Spleen (tissue), 11 donors: ENCODE results near the gene PALMD. TPM values are rescaled to one million over a fixed set of nuclear protein-coding genes. Genes with fewer than 3 reads are reported as not detected.

ENCODE experiments used
- DNase-seq: peaks from one replicate; pipeline ENCODE4 v3.0.0-alpha.2; 2020
- H3K27ac ChIP-seq, 8 donors: fragments of 200-600 bp; sonication (generic) in 7 of 8; 1 replicate in 4 of 8; 2 replicates in 4 of 8; pipeline versions ENCODE4 v1.5.0 to v1.8.0; 2016 to 2021; ENCODE audit warnings: inconsistent platforms in 4 of 8, mild to moderate bottlenecking in 4 of 8, moderate library complexity in 1 of 8
- H3K27me3 ChIP-seq, 7 donors: fragments of 200-600 bp; sonication (generic) in 6 of 7; replicated peaks in 1 of 7; 1 replicate in 4 of 7; 2 replicates in 3 of 7; pipeline versions ENCODE4 v1.5.0 to v1.8.0; 2016 to 2021; ENCODE audit warnings: inconsistent platforms in 3 of 7, mild to moderate bottlenecking in 1 of 7
- H3K36me3 ChIP-seq, 6 donors: fragments of 200-600 bp; sonication (generic) in 5 of 6; 1 replicate in 4 of 6; 2 replicates in 2 of 6; pipeline versions ENCODE4 v1.5.0 to v1.8.0; 2016 to 2021; ENCODE audit warnings: inconsistent platforms in 2 of 6
- H3K4me1 ChIP-seq, 6 donors: fragments of 200-600 bp; sonication (generic) in 5 of 6; 1 replicate in 3 of 6; 2 replicates in 3 of 6; pipeline versions ENCODE4 v1.5.0 to v1.8.0; 2016 to 2021; ENCODE audit warnings: inconsistent platforms in 3 of 6
- H3K4me3 ChIP-seq, 8 donors: fragments of 200-600 bp; sonication (generic) in 7 of 8; 1 replicate in 4 of 8; 2 replicates in 4 of 8; pipeline versions ENCODE4 v1.5.0 to v1.8.0; 2016 to 2021; ENCODE audit warnings: inconsistent platforms in 4 of 8, mild to moderate bottlenecking in 4 of 8, moderate library complexity in 2 of 8
- H3K9me3 ChIP-seq, 8 donors: fragments of 200-600 bp; sonication (generic) in 7 of 8; 1 replicate in 4 of 8; 2 replicates in 4 of 8; pipeline versions ENCODE4 v1.5.0 to v1.8.0; 2016 to 2021; ENCODE audit warnings: inconsistent platforms in 4 of 8
- POLR2A ChIP-seq, 3 donors: fragments of 450-650 bp; IDR thresholded peaks; one replicate each; pipeline ENCODE4 v1.5.1; 2017; ENCODE audit warnings: antibody characterized with exemption in 3 of 3, mild to moderate bottlenecking in 1 of 3
- POLR2AphosphoS5 ChIP-seq, 3 donors: sonication (generic); formaldehyde crosslinking; IDR thresholded peaks; one replicate each; pipeline ENCODE4 v1.5.1; 2017; ENCODE audit warnings: antibody characterized with exemption in 3 of 3
- WGBS, 5 donors: extraction: QIAGEN DNeasy Blood & Tissue Kit in 3 of 5; methylation state at CpG; one replicate each; pipeline versions ENCODE4 v1.1.5 to v1.1.7; 2013 to 2018; 5-methylcytosine and 5-hydroxymethylcytosine counted together
- intact Hi-C: fragments of 100-400 bp; cut with DNase I; formaldehyde crosslinking; loops from one replicate; pipeline ENCODE4 v1.15.0; 2023; ENCODE audit warnings: low total_unique reads
- polyA plus RNA-seq, 3 donors: library from polyadenylated mRNA; stranded (reverse); fragments of 200-250 nt; gene quantifications; one replicate each; pipeline ENCODE4 v1.2.1, GENCODE V29; 2013
- total RNA-seq, 7 donors: library from RNA; depleted of rRNA in 3 of 7; stranded (reverse); fragments of >200 nt in 3 of 7; fragmentation: NEBNext Ultra II Directional in 4 of 7; extraction: Animal tissue kit (Norgen Biotek cat#: 25700) in 4 of 7; gene quantifications; one replicate each; pipeline versions ENCODE4 v1.1.0 to v1.2.1, GENCODE V29; 2016 to 2021
- TF ChIP-seq, protein P1 (sequence below), 11 experiments: fragments of 200-600 bp in 7 of 11; fragments of 450-650 bp in 4 of 11; sonication (generic) in 4 of 11; IDR thresholded peaks in 8 of 11; conservative IDR thresholded peaks in 3 of 11; 1 replicate in 7 of 11; 2 replicates in 4 of 11; pipeline versions ENCODE4 v1.4.0 to v1.8.0; 2016 to 2021; ENCODE audit warnings: antibody characterized with exemption in 11 of 11, inconsistent platforms in 4 of 11, mild to moderate bottlenecking in 1 of 11
- donor health status: healthy with polysubstance abuse.
- donor health status: DM: no; HTN: no; CAD: no; lungs with moderate emphysema.
- donor health status: DM: no; HTN: no; CAD: no.
- donor health status: Bipolar disorder and iron deficiency.
- donor health status: healthy.
- donor health status: DM: no; HTN: no; CAD: no.
- donor health status: DM: yes; HTN: yes; CAD: no.

The PALMD gene
- total and polyA plus RNA-seq, 10 donors = 2.9 to 16.8 (median 7.7) TPM

DNA sequence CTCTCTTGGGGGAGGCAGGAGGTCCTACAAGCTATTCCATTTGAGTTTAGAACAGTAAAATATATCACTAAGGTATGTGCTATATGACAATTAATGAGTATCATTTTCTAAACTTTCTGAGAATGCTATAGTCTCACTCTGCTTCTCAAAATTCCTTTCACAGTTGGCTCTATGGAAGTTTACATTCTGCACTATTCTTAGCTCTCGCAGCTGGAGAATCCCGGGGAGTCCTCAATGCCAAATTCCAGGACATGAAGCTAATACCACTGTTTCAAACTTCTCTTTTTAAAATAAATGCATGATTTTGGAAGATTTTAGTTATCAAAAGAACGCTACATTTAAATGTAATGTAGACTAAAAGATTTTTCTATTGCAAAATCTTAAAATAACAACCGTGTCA is 22.4 kb upstream of the PALMD start:
- Histone ChIP-seq H3K4me1 (no peaks in the 10 kb centered on the region), H3K36me3 (no peaks in the 10 kb centered on the region), H3K27me3 (no peaks in the 10 kb centered on the region), H3K9me3 (no peaks in the 10 kb centered on the region), H3K4me3 (no peak overlapping the region), H3K27ac (no peak overlapping the region)
- 83 to 90% (median 87%) methylated on average over 4 of the region's 4 CpGs for WGBS, 5 donors
- no peak for DNase-seq
- intact Hi-C loops = no loop called here
- TF ChIP-seq, protein P1, sequence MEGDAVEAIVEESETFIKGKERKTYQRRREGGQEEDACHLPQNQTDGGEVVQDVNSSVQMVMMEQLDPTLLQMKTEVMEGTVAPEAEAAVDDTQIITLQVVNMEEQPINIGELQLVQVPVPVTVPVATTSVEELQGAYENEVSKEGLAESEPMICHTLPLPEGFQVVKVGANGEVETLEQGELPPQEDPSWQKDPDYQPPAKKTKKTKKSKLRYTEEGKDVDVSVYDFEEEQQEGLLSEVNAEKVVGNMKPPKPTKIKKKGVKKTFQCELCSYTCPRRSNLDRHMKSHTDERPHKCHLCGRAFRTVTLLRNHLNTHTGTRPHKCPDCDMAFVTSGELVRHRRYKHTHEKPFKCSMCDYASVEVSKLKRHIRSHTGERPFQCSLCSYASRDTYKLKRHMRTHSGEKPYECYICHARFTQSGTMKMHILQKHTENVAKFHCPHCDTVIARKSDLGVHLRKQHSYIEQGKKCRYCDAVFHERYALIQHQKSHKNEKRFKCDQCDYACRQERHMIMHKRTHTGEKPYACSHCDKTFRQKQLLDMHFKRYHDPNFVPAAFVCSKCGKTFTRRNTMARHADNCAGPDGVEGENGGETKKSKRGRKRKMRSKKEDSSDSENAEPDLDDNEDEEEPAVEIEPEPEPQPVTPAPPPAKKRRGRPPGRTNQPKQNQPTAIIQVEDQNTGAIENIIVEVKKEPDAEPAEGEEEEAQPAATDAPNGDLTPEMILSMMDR (IDR thresholded peaks at IDR 0.05 in 8 of 11, conservative IDR thresholded peaks at IDR 0.05 in 3 of 11) = no peak
- no peak for TF ChIP-seq POLR2AphosphoS5 (IDR thresholded peaks at IDR 0.05)
- TF ChIP-seq POLR2A (IDR thresholded peaks at IDR 0.05) = no peak

DNA sequence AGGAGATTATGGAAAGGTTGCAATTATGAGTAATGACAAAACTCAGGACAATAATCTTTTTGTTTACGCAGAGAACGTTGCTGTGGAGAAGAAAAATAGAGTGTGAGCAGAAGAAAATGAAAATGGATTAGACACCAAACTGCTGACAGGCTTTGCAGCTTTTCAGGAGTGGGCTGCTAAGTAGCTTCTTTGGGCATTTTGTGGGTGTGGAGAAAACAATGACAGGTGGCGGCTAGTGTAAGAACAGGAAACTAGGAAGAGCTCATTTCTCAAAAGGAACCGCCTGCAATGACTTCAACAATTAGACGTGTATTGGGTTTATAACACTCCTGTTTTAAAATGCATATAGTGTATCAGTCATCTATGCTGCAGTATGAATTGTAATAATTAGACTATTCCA is 18.3 kb upstream of the PALMD start:
- Histone ChIP-seq H3K9me3 (no peaks in the 10 kb centered on the region), H3K27me3 (no peaks in the 10 kb centered on the region), H3K4me3 (no peak overlapping the region), H3K27ac (no peak overlapping the region), H3K36me3 (no peaks in the 10 kb centered on the region), H3K4me1 (no peaks in the 10 kb centered on the region)
- WGBS, 5 donors = 67 to 77% (median 73%) methylated on average over 5 of the region's 5 CpGs
- no peak for DNase-seq
- intact Hi-C loops = no loop called here
- TF ChIP-seq, protein P1 (IDR thresholded peaks at IDR 0.05 in 8 of 11, conservative IDR thresholded peaks at IDR 0.05 in 3 of 11) = no peak
- no peak for TF ChIP-seq POLR2AphosphoS5 (IDR thresholded peaks at IDR 0.05)
- TF ChIP-seq POLR2A (IDR thresholded peaks at IDR 0.05) = no peak

DNA sequence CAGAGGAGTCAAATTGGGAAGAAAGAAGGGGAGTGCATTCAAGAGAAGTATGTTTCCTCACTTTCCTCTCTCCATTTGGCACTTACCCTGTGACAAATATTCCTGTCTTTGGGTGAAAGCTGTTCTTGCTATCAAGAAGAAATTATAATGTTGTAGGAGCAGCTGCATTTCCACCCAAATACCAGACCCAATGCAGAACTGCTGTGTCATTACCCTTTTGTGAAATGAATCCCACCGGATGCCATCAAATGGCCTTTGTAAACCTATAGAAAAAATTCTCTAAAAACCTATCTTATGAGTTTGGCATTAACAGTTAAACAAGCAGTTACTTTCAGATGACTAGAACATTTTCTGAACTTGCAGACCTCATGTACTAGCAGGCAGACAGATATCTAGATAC is 16.7 kb upstream of the PALMD start:
- Histone ChIP-seq H3K4me1 (no peaks in the 10 kb centered on the region), H3K9me3 (no peaks in the 10 kb centered on the region), H3K27me3 (no peaks in the 10 kb centered on the region), H3K27ac (no peak overlapping the region), H3K36me3 (no peaks in the 10 kb centered on the region), H3K4me3 (no peak overlapping the region)
- 81 to 96% (median 87%) methylated on average over 1 of the region's 1 CpG for WGBS, 5 donors
- TF ChIP-seq POLR2AphosphoS5 (IDR thresholded peaks at IDR 0.05) = no peak
- TF ChIP-seq, protein P1 (IDR thresholded peaks at IDR 0.05 in 8 of 11, conservative IDR thresholded peaks at IDR 0.05 in 3 of 11) = no peak
- intact Hi-C loops = no loop called here
- DNase-seq = no peak

DNA sequence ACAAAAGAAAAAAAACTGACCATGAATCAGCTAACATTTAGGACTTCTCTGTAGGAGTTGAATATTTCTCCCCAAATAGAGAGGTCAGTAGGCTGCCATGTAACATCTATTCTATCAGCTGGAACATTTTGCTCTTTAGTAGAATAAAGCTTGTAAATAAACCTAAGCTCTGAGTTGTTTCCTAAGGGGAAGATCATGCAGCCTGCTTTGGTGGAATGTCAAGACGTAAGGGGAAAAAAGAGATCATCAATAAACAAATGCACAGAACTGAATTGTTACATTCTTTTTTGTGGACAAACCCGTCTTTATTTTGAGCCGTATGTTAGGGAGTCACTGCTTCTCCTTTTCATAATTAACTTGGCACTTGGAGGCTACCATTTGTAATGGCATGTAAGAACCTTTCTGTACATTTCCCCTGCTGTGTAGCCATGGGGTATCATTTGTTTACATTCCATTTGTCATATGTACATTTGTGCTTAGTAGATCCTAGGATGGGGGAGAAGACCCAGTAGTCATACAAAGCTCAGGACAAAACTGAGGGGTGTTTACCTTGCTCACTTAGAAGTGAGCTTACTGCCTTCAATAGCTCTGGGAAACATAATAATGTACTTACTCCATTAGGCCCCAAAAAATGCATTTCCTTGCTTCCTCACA is 10.8 kb upstream of the PALMD start:
- Histone ChIP-seq H3K4me1 (peaks cover 0 to 5% (median 0%) of the 10 kb centered on the region in 6 donors), H3K9me3 (no peaks in the 10 kb centered on the region), H3K27ac (no peak overlapping the region), H3K27me3 (no peaks in the 10 kb centered on the region), H3K4me3 (no peak overlapping the region), H3K36me3 (no peaks in the 10 kb centered on the region)
- DNase-seq = no peak
- 91 to 97% (median 94%) methylated on average over 3 of the region's 3 CpGs for WGBS, 5 donors
- TF ChIP-seq POLR2AphosphoS5 (IDR thresholded peaks at IDR 0.05) (no peak), POLR2A (IDR thresholded peaks at IDR 0.05) (no peak)
- TF ChIP-seq, protein P1 (IDR thresholded peaks at IDR 0.05 in 8 of 11, conservative IDR thresholded peaks at IDR 0.05 in 3 of 11) = no peak
- intact Hi-C loops = no loop called here
